ENCODE data around the gene IL22RA2.

DNA sequence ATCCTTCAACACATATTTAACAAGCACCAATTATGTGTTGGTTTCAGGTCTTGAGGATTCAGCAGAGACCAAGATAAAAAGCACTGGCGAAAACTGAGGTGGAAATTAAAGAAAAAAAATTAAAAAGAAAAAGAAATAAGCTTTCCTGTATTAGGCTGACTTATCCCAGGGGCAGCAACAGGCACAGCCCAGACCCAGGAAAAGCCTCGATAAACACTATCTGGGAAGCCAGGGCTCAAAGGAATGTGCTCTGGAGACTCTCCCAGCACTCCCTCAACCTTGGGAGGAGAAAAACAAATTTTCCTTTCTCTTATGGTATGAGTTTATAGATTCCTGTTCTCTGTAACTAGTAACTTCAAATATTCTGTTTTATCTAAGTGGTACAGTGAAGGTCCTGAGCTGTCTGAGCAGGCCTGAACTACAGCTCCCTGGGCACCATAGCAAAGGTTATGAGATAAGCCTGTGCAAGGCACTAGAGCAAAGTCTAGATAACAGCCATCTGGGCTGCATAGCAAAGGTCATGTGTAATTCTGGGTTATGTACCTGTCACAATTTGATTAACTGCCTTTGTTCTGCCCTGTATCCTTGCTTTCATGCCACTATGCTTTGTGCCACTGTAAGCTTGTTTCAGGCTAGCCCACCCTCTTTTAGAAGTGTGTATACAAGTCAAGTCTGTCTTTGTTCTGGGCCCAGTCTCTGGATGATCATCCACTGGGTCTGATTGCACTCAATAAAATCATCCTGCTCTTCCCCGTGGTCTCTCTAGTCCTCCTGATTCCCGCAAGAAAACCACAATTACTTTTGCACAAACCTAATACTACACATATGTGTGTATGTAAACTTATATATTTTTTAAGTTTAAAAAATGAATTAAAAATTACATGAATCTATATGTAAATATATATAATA is 54.0 kb downstream of the IL22RA2 start:
- TF ChIP-seq, protein P1, sequence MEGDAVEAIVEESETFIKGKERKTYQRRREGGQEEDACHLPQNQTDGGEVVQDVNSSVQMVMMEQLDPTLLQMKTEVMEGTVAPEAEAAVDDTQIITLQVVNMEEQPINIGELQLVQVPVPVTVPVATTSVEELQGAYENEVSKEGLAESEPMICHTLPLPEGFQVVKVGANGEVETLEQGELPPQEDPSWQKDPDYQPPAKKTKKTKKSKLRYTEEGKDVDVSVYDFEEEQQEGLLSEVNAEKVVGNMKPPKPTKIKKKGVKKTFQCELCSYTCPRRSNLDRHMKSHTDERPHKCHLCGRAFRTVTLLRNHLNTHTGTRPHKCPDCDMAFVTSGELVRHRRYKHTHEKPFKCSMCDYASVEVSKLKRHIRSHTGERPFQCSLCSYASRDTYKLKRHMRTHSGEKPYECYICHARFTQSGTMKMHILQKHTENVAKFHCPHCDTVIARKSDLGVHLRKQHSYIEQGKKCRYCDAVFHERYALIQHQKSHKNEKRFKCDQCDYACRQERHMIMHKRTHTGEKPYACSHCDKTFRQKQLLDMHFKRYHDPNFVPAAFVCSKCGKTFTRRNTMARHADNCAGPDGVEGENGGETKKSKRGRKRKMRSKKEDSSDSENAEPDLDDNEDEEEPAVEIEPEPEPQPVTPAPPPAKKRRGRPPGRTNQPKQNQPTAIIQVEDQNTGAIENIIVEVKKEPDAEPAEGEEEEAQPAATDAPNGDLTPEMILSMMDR (IDR thresholded peaks at IDR 0.05), result no peak
- no peak for TF ChIP-seq POLR2A (IDR thresholded peaks at IDR 0.05)
